Measurements from ENCODE around the gene SCD.

GRCh38 chr10:100347568-100348195, 649 bp downstream of the SCD start:
- TF ChIP-seq, protein P1, sequence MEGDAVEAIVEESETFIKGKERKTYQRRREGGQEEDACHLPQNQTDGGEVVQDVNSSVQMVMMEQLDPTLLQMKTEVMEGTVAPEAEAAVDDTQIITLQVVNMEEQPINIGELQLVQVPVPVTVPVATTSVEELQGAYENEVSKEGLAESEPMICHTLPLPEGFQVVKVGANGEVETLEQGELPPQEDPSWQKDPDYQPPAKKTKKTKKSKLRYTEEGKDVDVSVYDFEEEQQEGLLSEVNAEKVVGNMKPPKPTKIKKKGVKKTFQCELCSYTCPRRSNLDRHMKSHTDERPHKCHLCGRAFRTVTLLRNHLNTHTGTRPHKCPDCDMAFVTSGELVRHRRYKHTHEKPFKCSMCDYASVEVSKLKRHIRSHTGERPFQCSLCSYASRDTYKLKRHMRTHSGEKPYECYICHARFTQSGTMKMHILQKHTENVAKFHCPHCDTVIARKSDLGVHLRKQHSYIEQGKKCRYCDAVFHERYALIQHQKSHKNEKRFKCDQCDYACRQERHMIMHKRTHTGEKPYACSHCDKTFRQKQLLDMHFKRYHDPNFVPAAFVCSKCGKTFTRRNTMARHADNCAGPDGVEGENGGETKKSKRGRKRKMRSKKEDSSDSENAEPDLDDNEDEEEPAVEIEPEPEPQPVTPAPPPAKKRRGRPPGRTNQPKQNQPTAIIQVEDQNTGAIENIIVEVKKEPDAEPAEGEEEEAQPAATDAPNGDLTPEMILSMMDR (IDR thresholded peaks at IDR 0.05) = no peak
- TF ChIP-seq POLR2A (IDR thresholded peaks at IDR 0.05; ENCODE audit: low read depth) = no peak
- TF ChIP-seq EP300 (IDR thresholded peaks at IDR 0.05) = no peak
- no peak for TF ChIP-seq POLR2AphosphoS5 (IDR thresholded peaks at IDR 0.05)
